CD4-positive, alpha-beta T cell treated with Interleukin-12 subunit alpha and Interleukin-12 subunit beta, for 1 hour (primary cell): Measurements from ENCODE around the gene ADCY10.
"Not testable (repeated sequence)": the region's sequence is repeated elsewhere in the genome, so short reads cannot be mapped to it uniquely, and the experiment has no call there.

Experiments used
- DNase-seq: peaks from one replicate; pipeline ENCODE4 v3.0.0-alpha.2; 2020

Gene ADCY10

DNA sequence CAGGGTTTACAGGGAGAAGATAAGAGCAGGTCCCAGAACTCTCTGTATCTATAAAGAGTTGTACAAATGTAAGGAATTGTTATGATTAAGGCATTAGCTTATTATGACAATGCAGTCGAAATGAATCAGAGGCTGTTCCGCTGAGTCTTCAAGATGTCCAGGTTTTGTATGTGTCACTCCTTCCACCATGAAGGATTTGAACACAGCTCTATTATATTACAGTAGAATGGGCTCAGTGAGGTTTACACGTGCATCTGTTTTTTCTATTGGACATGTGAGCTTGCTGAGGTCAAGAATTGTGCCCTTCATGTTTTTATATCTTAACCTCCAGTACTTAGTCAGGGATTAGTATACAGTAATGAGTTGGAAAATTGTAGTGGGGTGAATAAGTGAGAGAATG is 105.8 kb downstream of the ADCY10 start:
- no peak for DNase-seq

DNA sequence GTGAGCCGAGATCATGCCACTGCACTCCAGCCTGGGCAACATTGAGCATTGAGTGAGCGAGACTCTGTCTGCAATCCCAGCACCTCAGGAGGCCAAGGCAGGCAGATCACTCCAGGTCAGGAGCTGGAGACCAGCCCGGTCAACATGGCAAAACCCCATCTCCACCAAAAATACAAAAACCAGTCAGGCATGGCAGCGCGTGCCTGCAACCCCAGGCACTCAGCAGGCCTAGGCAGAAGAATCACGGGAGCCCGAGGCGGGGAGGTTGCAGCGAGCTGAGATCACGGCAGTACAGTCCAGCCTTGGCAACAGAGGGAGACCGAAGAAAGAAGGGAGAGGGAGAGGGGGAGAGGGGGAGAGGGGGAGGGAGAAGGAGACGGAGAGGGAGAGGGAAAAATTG is 107.3 kb downstream of the ADCY10 start:
- not testable (repeated sequence) for DNase-seq

DNA sequence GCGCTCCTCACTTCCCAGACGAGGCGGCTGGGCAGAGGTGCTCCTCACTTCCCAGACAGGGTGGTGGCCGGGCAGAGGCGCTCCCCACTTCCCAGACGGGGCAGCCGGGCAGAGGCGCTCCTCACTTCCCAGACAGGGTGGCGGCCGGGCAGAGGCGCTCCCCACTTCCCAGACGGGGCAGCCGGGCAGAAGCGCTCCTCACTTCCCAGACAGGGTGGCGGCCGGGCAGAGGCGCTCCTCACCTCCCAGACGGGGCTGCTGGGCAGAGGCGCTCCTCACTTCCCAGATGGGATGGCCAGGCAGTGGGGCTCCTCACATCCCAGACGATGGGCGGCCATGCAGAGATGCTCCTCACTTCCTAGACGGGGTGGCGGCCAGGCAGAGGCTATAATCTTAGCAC is 107.7 kb downstream of the ADCY10 start:
- not testable (repeated sequence) for DNase-seq

DNA sequence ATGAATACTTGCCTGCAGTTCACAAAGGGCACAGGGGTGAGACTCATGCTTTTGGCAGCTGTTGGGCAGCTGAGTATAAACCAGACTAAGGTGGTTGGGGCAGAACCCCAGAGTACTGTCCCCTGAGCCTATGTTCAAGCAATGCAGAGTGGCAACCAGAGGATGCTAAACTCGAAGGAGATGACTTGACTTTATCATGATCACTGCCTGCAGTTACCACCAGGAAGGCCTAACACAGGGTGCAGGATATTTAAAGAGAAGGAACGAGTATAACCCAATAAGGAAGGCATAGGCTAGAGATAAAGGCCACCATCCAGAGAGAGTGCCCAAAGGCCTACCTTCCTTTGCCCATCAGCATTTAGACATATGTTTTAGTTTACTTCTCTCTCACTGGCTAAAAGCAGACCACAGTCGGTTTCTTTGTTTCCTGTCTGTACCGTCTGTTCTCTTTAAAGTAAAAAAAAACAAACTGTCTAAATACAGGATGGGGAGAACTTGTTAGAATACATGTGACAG is 108.8 kb downstream of the ADCY10 start:
- peak; percentile 47 for DNase-seq

DNA sequence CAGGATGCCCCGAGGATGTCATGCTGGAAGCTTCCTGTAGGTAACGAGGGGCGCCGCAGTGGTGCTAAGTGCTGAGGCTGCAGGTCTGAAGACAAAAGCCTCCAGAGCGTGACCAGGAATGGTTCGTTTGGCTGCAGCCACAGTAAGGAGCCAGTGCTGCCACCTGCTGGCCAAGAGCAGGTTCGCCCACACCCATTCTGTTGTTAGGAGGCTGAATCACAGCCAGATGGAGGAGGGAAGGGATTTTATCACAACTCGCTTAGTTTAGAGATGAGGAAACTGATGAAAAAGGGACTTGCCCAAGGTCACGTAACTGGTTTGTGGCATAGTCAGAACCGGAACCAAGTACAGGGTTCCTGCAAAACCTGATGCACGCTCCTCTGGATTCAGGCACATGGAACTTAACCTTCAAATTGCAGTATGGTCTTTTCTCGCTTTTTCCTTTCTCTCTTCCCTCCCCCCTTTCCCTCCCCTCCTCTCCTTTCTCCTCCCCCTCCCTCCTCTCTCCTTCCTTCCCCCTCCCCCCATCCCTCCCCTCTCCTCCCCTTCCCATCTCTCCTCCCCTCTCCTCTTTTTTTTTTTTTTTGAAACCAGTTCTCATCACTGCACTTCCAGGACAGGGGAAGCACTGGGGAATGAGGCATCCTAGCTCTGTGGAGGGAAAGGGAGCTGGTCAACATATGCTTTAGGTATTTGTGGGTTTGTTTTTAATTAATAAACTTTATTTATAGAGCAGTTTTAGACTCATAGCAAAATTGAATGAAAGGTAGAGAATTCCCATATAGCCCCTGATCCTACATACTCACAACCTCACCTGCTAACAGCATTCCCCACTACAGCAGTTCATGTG is 110.4 kb downstream of the ADCY10 start:
- DNase-seq = peak; percentile 85

DNA sequence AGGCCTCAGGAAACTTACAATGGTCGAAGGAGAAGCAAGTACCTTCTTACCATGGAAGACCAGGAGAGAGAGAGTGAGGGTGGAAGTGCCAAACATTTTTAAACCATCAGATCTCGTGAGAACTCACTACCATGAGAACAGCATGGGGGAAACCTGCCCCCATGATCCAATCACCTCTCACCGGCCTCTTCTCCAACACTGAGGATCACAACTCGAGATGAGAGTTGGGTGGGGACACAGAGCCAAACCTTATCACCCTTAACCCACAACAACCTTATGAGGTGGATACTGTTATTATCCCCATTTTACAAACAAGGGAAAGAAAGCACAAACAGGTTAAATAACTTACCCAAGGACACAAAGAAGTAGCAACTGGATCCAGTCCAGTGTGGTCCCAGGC is 111.7 kb downstream of the ADCY10 start:
- DNase-seq = no peak

DNA sequence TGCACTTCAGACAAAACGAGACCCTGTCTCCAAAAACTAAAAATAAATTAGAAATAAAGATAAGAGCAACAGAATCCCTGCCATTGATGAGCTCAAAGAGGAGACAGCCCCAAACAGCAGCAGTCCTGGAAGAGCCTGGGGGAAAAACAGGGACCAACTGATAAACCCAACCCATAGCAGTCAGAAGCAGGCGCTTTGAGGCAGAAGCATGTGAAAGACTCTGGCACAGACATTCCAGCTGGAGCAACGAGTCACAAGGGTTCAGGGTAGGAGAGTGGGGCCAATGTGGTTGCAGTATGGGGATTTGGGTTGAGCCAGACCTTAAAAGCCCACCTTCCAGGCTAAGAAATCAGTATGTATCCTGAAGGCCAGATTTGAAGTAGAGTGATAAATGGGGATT is 113.7 kb downstream of the ADCY10 start:
- no peak for DNase-seq

DNA sequence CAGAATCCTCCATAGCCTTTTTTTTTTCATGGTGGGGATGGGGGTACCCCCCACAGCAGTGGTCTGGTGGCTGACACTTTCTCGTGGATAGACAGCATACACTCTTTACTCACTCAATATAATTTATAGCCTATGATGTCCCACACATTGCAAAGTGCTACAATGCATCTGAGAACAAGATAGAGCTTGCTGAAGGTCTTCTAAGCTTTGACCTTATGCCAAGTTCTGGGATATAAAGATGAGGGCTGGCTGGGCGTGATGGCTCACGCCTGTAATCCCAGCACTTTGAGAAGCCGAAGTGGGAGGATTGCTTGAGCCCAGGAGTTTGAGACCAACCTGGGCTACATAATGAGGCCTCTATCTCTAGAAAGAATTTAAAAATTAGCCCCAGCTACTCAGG is 114.2 kb downstream of the ADCY10 start:
- DNase-seq = no peak

DNA sequence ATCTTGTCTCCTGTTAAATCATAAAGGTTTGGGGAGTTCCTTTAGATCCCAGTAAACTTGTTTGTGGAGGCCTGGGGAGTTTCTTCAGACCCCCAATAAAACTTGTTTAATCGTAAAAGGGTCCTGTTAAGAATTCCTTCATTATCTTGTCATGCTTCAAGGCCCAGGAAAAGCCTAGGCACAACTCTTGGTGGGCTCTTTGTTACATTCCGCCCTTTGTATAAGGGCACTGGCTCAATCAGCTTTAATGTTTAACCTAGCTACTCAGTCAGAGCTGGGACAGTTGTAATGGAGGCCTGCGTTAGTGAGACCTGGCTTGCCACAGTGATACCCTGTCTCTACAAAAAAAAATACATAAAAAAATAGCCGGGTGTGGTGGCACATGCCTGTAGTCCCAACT is 115.0 kb downstream of the ADCY10 start:
- DNase-seq = no peak

DNA sequence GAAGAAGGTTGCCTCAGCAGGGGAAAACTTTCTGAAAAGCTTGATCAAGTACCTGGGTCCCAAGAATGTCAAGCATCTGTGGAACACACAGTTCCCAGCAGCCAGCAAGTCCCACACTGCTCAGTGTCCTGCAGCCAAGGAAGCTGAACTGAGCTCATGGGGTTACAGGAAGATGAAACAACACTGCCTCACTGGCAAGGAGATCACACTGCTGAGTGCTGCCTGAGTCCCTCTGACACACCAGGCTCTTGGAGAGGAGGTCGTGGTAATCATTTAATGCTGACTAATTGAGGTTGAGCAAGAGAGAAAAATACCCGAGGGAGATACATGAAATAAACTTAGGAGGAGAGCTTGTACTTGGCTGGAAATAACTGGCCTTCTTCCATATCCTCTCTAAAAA is 116.9 kb downstream of the ADCY10 start:
- DNase-seq = no peak

DNA sequence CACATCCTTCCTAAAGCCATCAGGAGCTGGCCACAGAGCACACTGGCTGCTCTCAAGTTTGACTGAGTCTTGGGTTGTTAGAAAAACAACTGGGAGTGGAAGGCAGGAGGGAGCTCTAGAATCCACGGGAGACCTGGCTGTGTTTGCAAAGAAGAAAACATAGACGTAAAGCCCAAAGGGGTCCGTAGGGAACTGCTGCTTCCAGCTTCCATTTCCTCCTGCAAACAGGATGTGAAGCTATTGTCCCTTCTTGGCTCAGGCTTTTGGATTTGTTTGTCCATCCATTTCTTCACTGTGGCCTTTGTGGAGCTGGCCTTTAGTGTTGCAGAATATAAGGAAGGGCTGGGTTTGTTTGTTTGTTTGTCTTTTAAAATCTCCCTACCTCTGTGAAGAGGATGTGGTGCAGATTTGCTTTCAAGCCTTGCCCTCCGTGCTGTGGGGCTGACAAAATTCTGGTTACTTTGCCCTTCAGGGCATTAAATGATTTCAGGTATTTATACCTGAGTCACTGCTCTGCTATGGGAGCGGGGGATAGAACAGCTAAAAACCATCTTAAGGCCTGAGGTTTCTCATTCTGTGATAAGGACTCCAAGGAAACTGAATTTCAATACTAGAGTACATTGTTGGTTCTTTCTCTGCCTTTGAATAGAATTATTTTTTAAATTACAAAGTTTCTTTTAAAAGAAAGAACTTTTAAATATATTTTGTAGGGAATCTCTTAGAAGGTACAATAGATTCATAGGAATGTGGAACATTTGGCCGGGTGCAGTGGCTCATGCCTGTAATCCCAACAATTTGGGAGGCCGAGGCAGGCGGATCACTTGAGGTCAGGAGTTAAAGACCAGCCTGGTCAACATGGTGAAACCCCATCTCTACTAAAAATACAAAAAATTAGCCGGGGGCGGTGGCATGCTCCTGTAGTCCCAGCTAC is 117.9 kb downstream of the ADCY10 start:
- DNase-seq = no peak

DNA sequence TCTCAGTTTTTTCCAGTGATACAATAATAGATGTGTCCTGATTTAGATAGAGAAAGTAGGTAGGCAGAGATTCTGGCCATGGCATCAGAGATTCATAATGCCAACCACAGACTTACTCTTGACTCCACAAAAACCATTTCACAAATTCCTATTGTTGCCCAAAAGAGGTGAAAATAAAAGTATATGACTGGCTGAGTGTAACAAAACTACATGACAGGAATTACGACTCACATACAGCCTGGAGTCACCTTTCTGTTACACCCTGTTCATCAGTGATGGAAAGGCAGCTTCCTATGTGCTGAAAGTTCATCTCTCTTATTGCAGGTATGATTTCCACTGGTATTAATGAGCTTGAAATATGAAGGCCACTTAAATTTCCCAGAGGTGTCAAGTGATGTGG is 119.9 kb downstream of the ADCY10 start:
- no peak for DNase-seq

DNA sequence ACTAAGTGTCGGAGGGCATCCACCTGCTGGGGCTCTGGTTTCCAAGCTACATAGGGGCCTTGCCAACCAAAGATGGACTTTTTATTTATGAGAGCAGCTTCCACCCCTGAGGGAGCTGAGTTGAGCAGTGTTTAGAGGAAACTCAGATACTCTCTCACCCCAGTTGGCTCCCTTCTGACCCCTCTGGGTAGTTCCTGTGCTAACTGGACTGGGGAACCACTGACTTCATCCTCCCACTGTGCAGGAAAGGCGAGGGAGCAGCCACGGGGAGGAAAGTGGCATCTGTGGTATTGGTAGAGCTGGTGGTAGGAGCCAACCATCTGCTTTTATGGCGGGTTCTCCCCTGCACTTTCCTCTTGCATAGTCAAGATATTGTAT is 121.8 kb downstream of the ADCY10 start:
- DNase-seq = no peak

DNA sequence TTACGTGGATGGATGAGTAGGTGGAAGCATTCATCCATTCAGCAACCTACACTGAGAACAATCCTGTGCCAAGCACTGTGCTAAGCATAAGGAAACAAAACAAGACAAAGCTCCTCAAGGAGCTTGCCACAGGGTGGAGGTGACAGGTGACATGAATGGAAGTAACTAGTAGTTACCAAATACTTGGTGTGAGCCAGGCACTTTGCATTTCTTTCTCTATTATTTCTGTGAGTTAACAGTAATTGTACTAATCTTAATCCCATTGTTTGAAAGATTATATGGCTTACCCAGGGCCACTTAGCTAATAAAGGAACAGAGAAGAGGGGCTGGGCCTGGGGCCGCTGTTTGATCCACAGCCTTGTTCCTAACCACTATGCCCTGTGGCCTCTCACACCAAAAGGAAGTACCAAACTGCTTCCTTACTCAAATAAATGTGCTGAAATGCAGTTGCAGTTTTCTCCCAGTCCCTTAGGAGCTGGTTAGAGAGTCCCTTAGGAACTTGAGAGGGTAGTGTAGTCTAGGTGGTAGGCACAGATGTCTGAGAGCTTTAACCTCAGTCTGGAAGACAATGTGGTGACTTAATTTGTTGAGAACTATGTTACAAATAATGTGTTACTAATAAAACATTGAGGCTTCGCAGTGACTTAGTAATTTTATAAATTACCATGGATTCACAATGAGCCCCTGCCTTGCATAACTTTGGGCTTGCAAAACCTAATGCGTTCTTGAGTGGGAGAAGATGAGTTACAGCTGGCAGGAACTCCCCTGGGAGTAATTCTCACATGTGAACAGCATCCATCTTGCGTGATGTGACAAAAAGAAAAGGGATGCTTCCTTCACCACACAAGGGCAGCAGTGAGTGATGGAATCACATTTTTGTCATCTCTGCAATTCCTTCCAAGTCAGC is 122.4 kb downstream of the ADCY10 start:
- no peak for DNase-seq

DNA sequence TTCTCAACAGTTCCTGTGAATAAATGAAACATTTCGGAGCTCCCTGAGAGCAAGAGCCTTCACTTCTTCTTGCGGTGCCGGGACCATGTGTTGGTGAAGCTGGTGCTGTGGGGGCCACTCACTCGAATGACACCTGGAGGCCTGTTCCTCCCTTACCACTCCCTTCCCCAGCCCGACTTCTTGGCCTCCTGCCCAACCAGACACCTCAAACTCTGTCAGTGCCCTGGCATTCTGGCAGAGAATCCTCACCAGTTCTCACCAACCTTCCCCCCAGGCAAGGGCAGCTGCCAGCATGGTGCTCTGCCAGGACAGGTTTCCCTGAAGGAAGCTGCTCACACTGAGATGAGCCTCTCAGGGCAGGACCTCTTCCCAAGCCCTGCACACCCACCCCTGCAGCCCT is 123.8 kb downstream of the ADCY10 start:
- no peak for DNase-seq

DNA sequence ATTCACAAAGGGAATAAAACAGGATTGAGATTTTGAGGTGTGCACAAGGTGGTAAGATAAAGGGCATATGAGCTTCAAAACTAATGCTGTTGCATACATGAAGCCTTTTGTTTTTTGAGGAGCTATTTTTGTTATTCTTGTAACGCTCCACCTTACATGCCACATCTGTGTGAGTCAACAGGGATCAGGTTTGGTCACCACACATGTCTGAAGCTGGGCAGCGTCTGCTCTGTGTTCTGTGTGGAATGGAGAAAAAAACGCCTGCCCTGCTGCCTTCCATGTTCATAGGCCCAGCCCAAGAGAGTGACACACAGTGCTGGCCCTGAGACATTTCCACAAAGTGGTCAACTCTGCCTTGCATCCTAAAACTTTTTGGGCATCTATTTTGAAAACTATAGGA is 124.4 kb downstream of the ADCY10 start:
- DNase-seq = no peak

DNA sequence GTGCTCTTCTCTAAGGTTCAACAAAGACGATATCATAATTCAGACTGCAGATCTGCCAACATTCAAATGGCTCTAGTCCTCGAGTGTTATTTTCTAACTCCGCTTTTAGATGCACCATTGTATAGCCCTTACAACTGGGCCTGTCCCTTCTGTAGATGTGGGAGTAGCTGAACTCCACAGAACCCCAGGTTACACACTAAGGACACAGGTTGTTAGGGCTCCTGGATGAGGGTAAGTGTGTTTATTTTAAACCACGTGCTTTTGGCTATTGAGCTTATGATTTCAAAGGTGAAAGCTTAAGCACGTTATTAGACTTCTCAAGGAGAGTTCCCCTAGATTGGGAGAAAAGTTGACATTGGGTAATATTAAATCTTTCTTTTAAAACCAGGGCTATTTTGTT is 127.4 kb downstream of the ADCY10 start:
- no peak for DNase-seq

DNA sequence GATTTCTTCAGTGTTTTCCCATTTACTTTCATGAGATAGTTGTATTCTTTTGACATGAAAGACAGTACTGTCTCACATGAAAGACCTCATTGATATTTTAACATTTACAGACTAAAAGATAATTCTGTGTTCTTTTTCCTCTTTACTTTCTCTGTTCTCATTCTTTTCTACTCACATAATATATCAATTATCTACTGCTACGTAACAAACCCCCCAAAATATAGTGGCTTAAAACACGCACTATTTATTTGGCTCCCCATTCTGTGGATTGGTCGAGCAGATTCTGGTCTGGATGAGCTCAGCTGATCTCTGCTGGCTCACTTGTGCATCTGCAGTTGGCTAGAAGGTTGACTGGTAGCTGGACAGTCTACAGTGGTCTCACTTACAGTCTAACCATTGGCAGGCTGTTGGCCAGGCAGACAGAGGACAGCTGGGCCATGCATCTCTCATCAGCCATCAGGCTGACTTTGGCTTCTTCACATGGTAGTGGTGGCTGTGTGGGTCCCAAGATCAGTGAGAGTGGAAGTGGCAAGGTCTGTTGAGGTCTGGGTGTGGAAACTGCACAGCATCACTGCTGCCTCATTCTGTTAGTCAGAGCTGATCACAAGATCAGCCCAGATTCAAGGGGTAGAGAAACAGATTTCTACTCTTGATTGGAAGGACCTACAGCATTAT is 128.9 kb downstream of the ADCY10 start:
- no peak for DNase-seq

DNA sequence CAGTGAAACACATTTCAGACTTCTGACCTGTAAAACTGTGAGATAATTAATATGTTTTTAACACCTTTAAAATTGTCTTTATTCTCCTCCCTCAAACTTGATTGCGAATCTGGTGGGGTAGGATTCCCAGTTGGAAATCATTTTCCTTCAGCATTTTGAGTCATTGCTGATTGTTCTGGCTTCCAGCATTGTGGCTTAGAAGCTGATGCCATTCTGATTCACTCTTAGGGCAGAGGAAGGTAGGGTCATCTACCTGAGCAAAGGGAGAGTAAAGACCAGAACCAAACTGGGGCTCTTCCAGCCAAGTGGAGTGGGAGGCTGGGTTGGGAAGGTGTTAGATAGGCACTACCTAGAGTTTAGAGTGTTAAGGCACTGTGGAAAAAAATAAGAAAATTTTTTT is 131.0 kb downstream of the ADCY10 start:
- DNase-seq = no peak

DNA sequence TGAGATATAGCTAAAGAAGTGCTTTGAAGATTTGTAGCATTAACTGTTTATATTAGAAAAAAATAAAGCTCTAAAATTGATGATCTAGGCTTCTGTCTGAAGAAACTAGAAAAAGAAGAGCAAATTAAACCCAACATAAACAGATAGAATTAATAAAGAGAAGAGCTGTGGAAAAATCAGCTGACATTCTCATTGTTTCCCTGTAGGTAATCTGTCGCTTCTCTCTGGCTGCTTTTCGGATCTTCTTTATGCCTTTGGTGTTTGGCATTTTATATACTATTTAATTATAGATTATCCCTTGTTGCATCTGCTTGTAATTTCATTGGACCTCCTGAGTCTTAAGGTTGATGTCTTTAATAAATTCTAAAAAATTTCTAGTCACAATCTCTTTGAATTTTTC is 132.4 kb downstream of the ADCY10 start:
- no peak for DNase-seq

DNA sequence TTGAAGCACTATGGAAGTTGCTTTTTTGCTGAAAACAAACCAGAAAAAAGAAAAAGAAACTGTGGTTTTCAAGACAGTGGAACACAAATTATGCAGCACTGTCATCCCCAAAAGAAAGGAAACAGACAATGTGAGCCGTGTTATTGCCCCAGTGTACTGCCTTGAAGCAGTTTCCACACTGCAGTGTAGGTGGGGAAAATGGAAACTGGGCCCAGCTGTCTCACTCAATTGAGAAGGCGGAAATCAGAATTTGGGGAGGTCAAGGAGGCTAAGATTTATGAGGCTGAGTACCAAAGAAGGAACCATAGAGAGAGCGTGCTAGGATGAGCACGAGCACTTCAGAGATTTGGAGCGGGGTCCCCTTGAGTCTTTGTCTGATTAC is 136.7 kb downstream of the ADCY10 start:
- no peak for DNase-seq

DNA sequence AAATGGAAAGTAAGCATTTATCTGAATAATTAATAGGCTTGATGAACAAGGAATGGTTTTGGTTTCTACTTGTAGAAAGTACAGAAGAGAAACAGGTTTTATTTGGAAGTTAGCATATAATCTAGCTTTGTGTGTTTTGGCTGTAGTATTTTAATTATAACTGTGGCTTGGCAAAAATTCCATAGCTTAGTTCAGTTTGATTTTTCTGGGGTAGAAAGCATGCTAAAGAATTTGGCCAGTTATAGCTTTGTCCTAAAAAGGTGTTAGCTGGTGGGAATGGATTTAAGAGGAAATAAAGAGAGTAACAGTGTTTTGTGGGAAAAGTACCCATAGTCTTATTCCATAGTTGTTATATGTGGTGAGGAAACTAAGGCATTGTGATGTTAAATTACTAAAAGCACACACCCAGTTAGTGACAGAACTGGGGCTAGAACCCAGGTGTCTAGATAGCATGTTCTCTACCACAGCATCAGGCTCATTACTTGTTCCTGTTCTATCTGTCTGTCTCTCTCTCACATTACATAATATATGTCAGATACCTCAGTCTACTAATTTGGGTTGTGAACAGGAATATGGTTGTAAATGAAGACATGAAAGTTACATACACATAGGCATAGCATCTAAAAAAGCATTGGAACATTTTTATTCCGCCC is 137.2 kb downstream of the ADCY10 start:
- DNase-seq = no peak
